Measurements from ENCODE around the gene VCAN.

DNA sequence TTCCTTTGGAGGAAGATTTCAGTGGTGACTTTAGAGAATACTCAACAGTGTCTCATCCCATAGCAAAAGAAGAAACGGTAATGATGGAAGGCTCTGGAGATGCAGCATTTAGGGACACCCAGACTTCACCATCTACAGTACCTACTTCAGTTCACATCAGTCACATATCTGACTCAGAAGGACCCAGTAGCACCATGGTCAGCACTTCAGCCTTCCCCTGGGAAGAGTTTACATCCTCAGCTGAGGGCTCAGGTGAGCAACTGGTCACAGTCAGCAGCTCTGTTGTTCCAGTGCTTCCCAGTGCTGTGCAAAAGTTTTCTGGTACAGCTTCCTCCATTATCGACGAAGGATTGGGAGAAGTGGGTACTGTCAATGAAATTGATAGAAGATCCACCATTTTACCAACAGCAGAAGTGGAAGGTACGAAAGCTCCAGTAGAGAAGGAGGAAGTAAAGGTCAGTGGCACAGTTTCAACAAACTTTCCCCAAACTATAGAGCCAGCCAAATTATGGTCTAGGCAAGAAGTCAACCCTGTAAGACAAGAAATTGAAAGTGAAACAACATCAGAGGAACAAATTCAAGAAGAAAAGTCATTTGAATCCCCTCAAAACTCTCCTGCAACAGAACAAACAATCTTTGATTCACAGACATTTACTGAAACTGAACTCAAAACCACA lies 67.4 kb downstream of the VCAN start:
- TF ChIP-seq, protein P1, sequence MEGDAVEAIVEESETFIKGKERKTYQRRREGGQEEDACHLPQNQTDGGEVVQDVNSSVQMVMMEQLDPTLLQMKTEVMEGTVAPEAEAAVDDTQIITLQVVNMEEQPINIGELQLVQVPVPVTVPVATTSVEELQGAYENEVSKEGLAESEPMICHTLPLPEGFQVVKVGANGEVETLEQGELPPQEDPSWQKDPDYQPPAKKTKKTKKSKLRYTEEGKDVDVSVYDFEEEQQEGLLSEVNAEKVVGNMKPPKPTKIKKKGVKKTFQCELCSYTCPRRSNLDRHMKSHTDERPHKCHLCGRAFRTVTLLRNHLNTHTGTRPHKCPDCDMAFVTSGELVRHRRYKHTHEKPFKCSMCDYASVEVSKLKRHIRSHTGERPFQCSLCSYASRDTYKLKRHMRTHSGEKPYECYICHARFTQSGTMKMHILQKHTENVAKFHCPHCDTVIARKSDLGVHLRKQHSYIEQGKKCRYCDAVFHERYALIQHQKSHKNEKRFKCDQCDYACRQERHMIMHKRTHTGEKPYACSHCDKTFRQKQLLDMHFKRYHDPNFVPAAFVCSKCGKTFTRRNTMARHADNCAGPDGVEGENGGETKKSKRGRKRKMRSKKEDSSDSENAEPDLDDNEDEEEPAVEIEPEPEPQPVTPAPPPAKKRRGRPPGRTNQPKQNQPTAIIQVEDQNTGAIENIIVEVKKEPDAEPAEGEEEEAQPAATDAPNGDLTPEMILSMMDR (IDR thresholded peaks at IDR 0.05; ENCODE audit: low read depth, low read length, poor library complexity, severe bottlenecking) = no peak
- no peak for TF ChIP-seq EZH2phosphoT487 (IDR thresholded peaks at IDR 0.05; ENCODE audit: borderline replicate concordance, low read length)
